Stimulated activated naive B cell treated with anti-CD40 and anti-IgM and Interleukin-4, amounts not matched to agents 10 μg/mL and 1 μg/mL and 100 μg/mL, for 72 hours (primary cell): ENCODE results near the gene ADAT1.

Experiments
- ATAC-seq, 2 donors: fragments of 150-1000 bp; cut with Tn5 transposase; replicated peaks; 2 replicates each; pipeline ENCODE4 v1.10.0; 2021; ENCODE audit warnings: moderate library complexity in 1 of 2
- DNase-seq: peaks from one replicate; pipeline ENCODE4 v3.0.0; 2021
- H3K27ac Mint-ChIP-seq: one replicate; pipeline ENCODE4 v1.8.0; 2022; ENCODE audit warnings: mild to moderate bottlenecking, mixed read lengths
- H3K27me3 Mint-ChIP-seq, 2 donors: one replicate each; pipeline ENCODE4 v1.8.0; 2022; ENCODE audit warnings: mixed read lengths in 2 of 2
- H3K36me3 Mint-ChIP-seq, 2 donors: one replicate each; pipeline ENCODE4 v1.8.0; 2022; ENCODE audit warnings: mixed read lengths in 2 of 2, mild to moderate bottlenecking in 1 of 2
- H3K4me1 Mint-ChIP-seq, 2 donors: one replicate each; pipeline ENCODE4 v1.8.0; 2022; ENCODE audit warnings: mixed read lengths in 2 of 2, mild to moderate bottlenecking in 1 of 2
- H3K4me3 Mint-ChIP-seq, 2 donors: one replicate each; pipeline ENCODE4 v1.8.0; 2022; ENCODE audit warnings: mild to moderate bottlenecking in 2 of 2, mixed read lengths in 2 of 2, moderate library complexity in 1 of 2
- H3K9me3 Mint-ChIP-seq, 2 donors: one replicate each; pipeline ENCODE4 v1.8.0; 2022; ENCODE audit warnings: mixed read lengths in 2 of 2, mild to moderate bottlenecking in 1 of 2

Gene ADAT1

GRCh38 chr16:75632857-75633256 lies 9.8 kb upstream of the ADAT1 start:
- Mint-ChIP-seq H3K4me3 (no peak overlapping the region), H3K27ac (no peak overlapping the region), H3K36me3 (peaks cover 50 to 69% of the 10 kb centered on the region in 2 donors), H3K4me1 (peaks cover 2 to 5% of the 10 kb centered on the region in 2 donors), H3K9me3 (no peaks in the 10 kb centered on the region), H3K27me3 (no peaks in the 10 kb centered on the region)
- ATAC-seq (no peak), DNase-seq (no peak)

- Mint-ChIP-seq H3K27me3 (no peaks in the 10 kb centered on the region), H3K4me3 (no peak overlapping the region), H3K27ac (peak overlapping the region; percentile 20), H3K9me3 (no peaks in the 10 kb centered on the region), H3K4me1 (peaks cover 0 to 5% of the 10 kb centered on the region in 2 donors), H3K36me3 (peaks cover 49 to 69% of the 10 kb centered on the region in 2 donors)
- DNase-seq (no peak), ATAC-seq (no peak)
These were observed 7.0 kb upstream of the ADAT1 start for GRCh38 chr16:75630052-75630451.

- peaks cover 0 to 6% of the 10 kb centered on the region in 2 donors for H3K4me1 Mint-ChIP-seq
- H3K36me3 Mint-ChIP-seq = peaks cover 50 to 74% of the 10 kb centered on the region in 2 donors
- H3K4me3 Mint-ChIP-seq = no peak overlapping the region
- no peak overlapping the region for H3K27ac Mint-ChIP-seq
- H3K9me3 Mint-ChIP-seq = no peaks in the 10 kb centered on the region
- H3K27me3 Mint-ChIP-seq = no peaks in the 10 kb centered on the region
- ATAC-seq = no peak
- DNase-seq = no peak
These were observed 6.1 kb upstream of the ADAT1 start for GRCh38 chr16:75629132-75629531.

- Mint-ChIP-seq H3K4me1 (peaks cover 0 to 6% of the 10 kb centered on the region in 2 donors), H3K27me3 (no peaks in the 10 kb centered on the region), H3K36me3 (peaks cover 45 to 70% of the 10 kb centered on the region in 2 donors), H3K9me3 (no peaks in the 10 kb centered on the region), H3K27ac (no peak overlapping the region), H3K4me3 (no peak overlapping the region)
- DNase-seq (no peak), ATAC-seq (no peak)
These were observed 5.3 kb upstream of the ADAT1 start for GRCh38 chr16:75628351-75628750.

GRCh38 chr16:75627851-75628250 lies 4.8 kb upstream of the ADAT1 start:
- no peak for DNase-seq
- H3K36me3 Mint-ChIP-seq = peaks cover 45 to 70% of the 10 kb centered on the region in 2 donors
- ATAC-seq = no peak
- peaks cover 4 to 6% of the 10 kb centered on the region in 2 donors for H3K4me1 Mint-ChIP-seq
- H3K4me3 Mint-ChIP-seq = no peak overlapping the region
- no peaks in the 10 kb centered on the region for H3K27me3 Mint-ChIP-seq
- no peak overlapping the region for H3K27ac Mint-ChIP-seq
- no peaks in the 10 kb centered on the region for H3K9me3 Mint-ChIP-seq

GRCh38 chr16:75626806-75627205 lies 3.7 kb upstream of the ADAT1 start:
- Mint-ChIP-seq H3K27me3 (no peaks in the 10 kb centered on the region), H3K4me1 (peaks cover 6 to 10% of the 10 kb centered on the region in 2 donors), H3K4me3 (no peak overlapping the region), H3K27ac (peak overlapping the region; percentile 77), H3K36me3 (peaks cover 40 to 64% of the 10 kb centered on the region in 2 donors), H3K9me3 (no peaks in the 10 kb centered on the region)
- DNase-seq = no peak
- no peak for ATAC-seq

- H3K9me3 Mint-ChIP-seq = no peaks in the 10 kb centered on the region
- H3K4me3 Mint-ChIP-seq = peak overlapping the region in 1 of 2 donors; percentile 29
- ATAC-seq = no peak
- peak overlapping the region; percentile 0 for H3K27ac Mint-ChIP-seq
- no peaks in the 10 kb centered on the region for H3K27me3 Mint-ChIP-seq
- H3K36me3 Mint-ChIP-seq = peaks cover 36 to 62% of the 10 kb centered on the region in 2 donors
- H3K4me1 Mint-ChIP-seq = peaks cover 21 to 28% of the 10 kb centered on the region in 2 donors
- no peak for DNase-seq
These were observed 1.8 kb upstream of the ADAT1 start for GRCh38 chr16:75624921-75625334.

GRCh38 chr16:75621170-75621477 lies 2.0 kb downstream of the ADAT1 start:
- ATAC-seq = no peak
- Mint-ChIP-seq H3K27me3 (no peaks in the 10 kb centered on the region), H3K36me3 (peaks cover 33 to 52% of the 10 kb centered on the region in 2 donors), H3K4me1 (peaks cover 16 to 28% of the 10 kb centered on the region in 2 donors), H3K27ac (no peak overlapping the region), H3K9me3 (no peaks in the 10 kb centered on the region), H3K4me3 (no peak overlapping the region)
- no peak for DNase-seq

GRCh38 chr16:75620326-75621169 lies 2.5 kb downstream of the ADAT1 start:
- H3K4me1 Mint-ChIP-seq = peaks cover 16 to 28% of the 10 kb centered on the region in 2 donors
- H3K4me3 Mint-ChIP-seq = no peak overlapping the region
- H3K9me3 Mint-ChIP-seq = no peaks in the 10 kb centered on the region
- no peaks in the 10 kb centered on the region for H3K27me3 Mint-ChIP-seq
- peaks cover 31 to 52% of the 10 kb centered on the region in 2 donors for H3K36me3 Mint-ChIP-seq
- H3K27ac Mint-ChIP-seq = no peak overlapping the region
- ATAC-seq (no peak), DNase-seq (no peak)

- Mint-ChIP-seq H3K36me3 (peaks cover 32 to 50% of the 10 kb centered on the region in 2 donors), H3K4me3 (no peak overlapping the region), H3K4me1 (peaks cover 15 to 28% of the 10 kb centered on the region in 2 donors)
These were observed 4.3 kb downstream of the ADAT1 start for GRCh38 chr16:75618780-75619179.

GRCh38 chr16:75617121-75617520 lies 6.0 kb downstream of the ADAT1 start:
- H3K27ac Mint-ChIP-seq = no peak overlapping the region
- peaks cover 15 to 22% of the 10 kb centered on the region in 2 donors for H3K4me1 Mint-ChIP-seq
- no peak for DNase-seq
- no peaks in the 10 kb centered on the region for H3K27me3 Mint-ChIP-seq
- no peak for ATAC-seq
- no peak overlapping the region for H3K4me3 Mint-ChIP-seq
- H3K9me3 Mint-ChIP-seq = no peaks in the 10 kb centered on the region
- H3K36me3 Mint-ChIP-seq = peaks cover 47 to 67% of the 10 kb centered on the region in 2 donors

More at GRCh38 chr16:75618780-75619179, 4.3 kb downstream of the ADAT1 start:
- no peak for DNase-seq
- no peak for ATAC-seq
- H3K27me3 Mint-ChIP-seq = no peaks in the 10 kb centered on the region
- no peaks in the 10 kb centered on the region for H3K9me3 Mint-ChIP-seq
- H3K27ac Mint-ChIP-seq = no peak overlapping the region

- Mint-ChIP-seq H3K4me3 (no peak overlapping the region), H3K27ac (no peak overlapping the region), H3K4me1 (peaks cover 12 to 16% of the 10 kb centered on the region in 2 donors), H3K9me3 (no peaks in the 10 kb centered on the region), H3K27me3 (no peaks in the 10 kb centered on the region), H3K36me3 (peaks cover 48 to 69% of the 10 kb centered on the region in 2 donors)
- no peak for ATAC-seq
- DNase-seq = no peak
These were observed 6.5 kb downstream of the ADAT1 start for GRCh38 chr16:75616521-75617010.

GRCh38 chr16:75615619-75616018 lies 7.5 kb downstream of the ADAT1 start:
- H3K27ac Mint-ChIP-seq = no peak overlapping the region
- no peak for ATAC-seq
- no peak overlapping the region for H3K4me3 Mint-ChIP-seq
- H3K36me3 Mint-ChIP-seq = peaks cover 45 to 66% of the 10 kb centered on the region in 2 donors
- H3K4me1 Mint-ChIP-seq = peaks cover 5 to 7% of the 10 kb centered on the region in 2 donors
- H3K27me3 Mint-ChIP-seq = no peaks in the 10 kb centered on the region
- no peaks in the 10 kb centered on the region for H3K9me3 Mint-ChIP-seq
- no peak for DNase-seq

GRCh38 chr16:75614066-75614897 lies 8.8 kb downstream of the ADAT1 start:
- no peaks in the 10 kb centered on the region for H3K4me1 Mint-ChIP-seq
- ATAC-seq (no peak), DNase-seq (no peak)
- H3K27ac Mint-ChIP-seq = peak overlapping the region; percentile 9
- no peaks in the 10 kb centered on the region for H3K9me3 Mint-ChIP-seq
- H3K27me3 Mint-ChIP-seq = no peaks in the 10 kb centered on the region
- H3K36me3 Mint-ChIP-seq = peaks cover 38 to 58% of the 10 kb centered on the region in 2 donors
- H3K4me3 Mint-ChIP-seq = no peak overlapping the region
